ELF-1 (cell line): ENCODE data around the gene RASA3.

Experiments used
- DNase-seq: peaks from one replicate; pipeline ENCODE4 v3.0.0-alpha.2; 2016; ENCODE audit warnings: low read depth, low spot score

The RASA3 gene

DNA sequence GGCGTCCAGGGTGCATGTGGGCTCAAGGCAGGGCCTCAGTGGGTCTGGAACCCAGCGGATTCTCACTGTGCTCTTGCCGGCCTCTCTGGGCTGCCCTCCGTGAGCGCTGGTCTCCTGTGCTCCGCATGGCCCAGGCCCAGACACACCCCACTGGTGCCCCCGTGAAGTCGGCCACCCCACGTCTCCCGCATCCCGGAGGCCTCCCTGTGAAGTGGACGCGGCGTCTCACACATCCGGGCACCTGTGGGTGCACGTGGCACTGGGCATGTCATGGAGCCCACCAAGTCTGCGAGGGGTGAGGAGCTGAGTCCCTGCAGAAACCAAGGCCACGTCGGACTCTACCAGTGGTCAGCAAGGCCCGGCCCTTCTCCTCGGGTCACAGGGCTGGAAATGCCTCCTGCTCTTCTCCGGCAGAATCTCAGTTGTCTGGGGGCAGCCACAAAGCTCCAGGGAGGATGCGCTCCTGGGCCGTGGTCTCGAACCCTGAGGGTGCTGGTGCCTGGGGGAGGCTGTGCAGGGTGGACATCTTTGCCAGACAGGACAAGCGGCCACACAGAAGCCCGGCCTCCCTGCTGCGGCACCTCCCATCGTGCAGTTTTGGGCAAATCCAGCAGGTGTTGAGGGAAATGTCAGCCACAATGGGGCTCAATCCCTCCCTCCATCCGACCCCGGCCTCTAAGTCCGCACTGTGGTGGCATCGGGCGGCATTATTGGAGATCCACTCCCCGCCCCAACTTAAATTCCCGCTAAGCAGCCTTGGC, 160.8 kb downstream of the RASA3 start:
- DNase-seq = no peak

DNA sequence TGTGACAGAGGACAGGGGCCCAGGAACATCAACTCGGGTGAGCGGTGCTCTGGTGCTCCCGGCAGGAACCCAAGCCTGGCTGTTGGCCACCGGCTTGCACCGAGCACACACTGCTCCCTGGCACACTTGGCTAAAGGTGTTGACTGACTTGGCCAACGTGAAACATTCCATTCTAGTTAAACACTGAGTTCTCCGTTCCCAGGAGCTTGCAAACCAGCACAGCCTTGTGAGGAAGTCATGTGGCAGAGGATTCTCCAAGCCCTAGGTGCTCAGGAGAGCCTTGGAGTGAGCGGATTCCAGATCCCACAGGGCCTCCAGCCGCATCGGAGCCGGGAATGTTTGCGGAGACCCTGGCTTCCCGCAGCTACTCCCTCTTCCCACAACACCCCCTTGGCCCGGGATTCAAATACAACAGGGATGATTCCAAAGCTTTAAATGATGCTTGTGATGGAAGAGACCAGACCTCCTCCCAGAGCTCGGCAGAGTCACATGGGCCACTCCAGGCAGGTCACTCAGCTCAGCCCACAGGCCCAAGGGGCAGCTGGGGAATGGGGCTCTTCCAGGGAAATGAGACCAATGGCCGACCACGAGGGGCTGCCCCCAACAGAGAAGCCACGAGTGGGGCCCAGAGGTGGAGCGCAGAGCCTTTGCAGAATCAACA, 161.5 kb downstream of the RASA3 start:
- no peak for DNase-seq

DNA sequence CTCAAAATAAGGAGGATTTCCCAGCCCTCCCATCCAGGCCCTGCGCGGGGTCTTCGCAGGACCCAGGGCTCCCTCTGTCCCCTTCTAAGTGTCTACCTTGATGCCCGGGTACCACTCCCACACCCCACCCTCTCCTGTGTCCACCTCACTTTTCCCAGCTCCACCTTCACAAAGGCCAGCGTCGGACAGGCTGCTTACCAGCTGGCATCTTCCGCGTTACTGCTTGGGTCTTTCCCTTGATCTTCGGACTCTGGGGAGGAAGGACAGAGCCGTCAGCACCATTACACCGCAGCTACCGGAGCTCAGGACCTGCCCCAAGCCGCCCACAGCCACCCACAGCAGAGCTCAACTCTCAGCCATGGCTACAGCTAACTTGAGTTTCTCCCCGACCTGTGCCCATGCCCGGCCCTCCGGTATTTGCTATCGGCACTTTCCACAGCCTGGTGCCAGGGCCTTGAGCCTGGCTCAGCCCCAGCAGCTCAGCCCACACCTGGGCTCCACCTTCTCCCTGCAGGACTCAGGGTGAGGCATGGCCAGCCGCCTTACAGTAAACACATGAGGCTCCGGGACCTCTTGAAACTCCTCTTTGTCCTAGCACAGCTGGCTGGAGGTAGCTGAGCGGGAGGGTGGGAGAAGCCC, 162.3 kb downstream of the RASA3 start:
- DNase-seq = no peak

DNA sequence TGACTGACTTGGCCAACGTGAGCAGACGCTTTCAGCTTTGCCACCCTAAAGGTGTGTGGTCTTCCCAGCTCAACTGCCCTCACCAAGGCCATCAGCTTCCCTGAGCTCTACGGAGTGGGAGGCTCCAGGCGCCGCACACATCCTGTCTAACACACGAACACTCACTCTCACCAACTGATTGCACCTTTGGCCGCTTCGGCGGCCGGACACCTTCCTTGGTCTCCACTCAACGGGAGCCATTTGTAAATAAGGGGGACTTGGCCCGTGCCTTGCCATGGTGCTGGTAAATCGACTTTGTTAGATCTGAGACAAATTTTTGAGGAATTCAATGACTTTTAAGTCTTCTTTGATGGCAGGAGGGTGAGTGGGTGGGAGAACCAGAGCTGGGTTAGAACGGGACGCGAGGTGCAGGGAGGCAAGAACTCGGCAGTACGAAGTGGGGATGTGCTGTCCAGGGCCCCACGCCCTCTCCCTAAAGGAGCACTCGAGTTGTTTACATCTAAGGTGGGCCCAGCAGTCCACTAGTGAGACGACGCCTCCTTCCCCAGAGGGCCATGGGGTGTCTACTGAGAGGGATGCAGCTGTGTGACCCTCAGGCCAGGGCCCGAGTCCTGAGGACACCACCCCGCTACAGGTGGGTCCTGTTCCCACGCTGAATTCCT, 163.0 kb downstream of the RASA3 start:
- DNase-seq = no peak

DNA sequence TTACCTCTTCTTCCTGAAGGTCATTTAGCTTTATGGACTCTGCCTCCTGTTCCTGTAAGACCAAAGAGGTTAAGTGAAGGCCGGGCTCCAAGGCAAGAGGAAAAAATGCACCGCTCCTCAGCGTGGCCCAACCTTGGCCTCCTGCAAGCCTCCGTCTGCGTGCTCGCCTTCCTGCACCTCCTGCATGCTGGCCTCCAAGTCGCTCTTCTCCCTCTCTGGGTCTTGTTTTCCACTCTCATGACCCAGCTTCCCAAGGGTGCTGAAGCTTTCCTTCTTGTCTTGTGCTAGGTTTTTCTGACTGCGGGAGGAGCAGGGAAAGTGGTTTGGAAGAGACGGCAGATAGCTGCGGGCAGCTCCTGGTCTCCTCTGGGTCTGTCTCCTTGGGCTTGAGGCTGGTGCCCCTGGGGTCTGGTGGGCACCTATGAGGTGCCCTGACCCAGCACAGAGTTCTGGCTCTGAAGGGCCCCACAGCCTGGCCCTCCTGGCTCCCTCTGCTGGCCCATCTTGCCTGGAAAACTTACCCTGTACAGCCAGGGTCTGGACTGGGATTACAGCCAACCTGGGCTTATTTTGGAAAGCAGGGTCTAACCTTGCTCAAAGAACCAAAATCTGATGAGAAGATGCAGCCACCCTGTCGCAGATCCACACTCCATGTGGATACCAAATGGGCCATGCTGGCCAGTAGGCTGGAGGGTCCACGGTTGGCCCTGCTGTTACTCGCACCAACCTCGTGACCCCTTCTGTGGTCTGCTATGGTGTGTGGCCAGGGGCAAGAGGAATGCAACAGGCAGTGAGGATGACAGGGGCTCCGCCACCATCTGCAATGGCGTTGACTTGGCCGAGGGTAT, 163.7 kb downstream of the RASA3 start:
- DNase-seq = no peak

DNA sequence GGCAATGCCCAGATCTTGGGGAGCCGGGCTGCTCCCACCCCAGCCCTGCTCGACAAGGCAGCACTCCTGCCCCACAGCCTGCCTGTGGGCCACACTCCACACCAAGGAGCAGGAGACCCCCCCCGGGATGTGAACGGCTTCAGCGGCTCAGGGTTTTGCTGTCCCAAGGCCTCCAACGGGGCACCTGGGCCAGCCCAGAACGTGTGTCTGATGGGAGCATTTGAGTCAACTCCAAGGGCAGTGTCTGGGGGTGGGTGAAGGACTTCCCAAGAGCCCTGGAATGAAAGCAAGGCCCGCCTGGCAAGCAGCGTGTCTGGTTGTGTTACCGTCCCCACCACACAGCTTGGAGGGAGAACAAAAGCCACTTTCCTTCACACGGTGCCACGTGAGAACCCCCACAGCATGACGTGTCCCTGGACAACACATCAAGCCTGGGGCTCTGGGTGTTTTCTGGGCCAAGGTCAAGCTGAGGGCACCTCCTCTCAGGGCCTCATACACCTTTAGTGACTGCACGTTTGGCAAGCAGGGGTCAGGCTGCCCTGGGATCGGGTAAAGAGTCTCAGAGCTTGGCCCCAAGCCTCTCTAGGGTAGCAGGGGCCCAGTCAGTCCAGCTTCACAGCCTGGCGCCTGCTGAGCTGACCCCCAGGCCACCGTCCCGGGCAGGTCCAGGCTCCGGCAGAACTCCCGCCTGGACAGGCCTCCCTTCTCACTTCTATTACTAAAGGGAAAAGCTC, 164.5 kb downstream of the RASA3 start:
- DNase-seq = no peak

DNA sequence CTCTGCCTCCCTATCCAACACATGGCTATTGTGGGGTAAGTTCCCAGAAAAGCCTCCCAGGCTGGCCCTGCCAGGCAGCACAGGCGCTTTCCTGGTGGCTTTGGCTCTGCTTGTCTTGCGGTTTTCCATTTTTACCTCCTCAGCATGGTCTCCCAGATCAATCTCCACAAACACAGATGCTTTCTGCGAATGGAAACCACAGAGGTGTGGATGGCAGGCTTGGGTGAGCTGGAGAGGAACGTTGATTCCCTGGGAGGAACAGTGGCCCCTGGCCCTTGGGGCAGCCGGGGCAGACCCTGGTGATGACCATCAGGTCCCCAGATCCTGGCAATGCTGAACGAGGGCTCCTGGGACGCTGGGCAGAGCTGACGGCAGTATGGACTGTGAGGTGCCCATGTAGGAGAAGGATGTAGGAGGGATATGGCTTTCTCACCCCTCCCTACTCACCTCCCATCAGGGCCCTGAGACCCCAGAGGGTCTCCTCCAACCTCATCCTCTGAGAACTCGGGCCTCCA, 165.2 kb downstream of the RASA3 start:
- no peak for DNase-seq

DNA sequence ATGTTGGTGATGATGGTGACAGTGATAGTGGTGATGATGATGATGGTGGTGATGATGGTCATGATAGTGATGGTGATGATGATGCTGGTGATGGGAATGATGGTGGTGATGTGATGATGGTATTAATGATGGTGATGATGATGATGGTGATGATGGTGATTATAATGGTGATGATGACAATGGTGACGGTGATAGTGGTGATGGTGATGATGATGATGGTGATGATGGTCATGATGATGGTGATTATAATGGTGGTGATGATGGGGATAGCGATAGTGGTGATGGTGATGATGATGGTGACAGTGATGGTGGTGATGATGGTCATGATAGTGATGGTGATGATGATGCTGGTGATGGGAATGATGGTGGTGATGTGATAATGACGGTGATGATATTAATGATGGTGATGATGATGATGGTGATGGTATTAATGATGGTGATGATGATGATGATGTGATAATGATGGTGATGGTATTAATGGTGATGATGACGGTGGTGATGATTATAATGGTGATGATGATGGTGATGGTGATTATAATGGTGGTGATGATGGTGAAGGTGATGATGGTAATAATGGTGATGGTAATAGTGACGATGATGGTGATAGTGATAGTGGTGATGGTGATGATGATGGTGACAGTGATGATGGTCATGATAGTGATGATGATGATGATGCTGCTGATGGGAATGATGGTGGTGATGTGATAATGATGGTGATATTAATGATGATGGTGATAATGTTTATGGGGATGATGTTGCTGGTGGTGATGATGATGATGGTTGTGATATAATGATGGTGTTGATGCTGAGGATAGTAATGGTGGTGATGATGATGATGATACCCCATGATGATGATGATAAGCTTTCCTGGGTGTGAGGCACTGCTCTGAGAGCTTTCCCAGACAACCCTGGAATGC, 166.2 kb downstream of the RASA3 start:
- no peak for DNase-seq

DNA sequence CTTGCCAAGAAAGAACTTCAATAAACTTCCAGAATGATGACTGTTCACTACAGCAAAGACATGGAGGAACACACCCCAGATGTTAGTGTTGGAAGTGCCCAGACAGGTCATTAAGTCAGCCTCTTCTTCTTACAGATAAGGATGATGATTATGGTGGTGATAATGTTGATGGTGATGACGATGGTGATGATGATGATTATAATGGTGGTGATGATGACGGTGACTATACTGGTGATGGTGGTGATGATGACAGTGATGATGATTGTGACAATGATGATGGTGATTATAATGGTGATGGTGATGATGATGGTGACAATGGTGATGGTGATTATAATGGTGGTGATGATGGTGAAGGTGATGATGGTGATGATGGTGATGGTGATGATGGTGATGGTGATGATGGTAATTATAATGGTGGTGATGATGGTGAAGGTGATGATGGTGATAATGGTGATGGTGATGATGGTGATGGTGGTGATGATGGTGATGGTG, 167.0 kb downstream of the RASA3 start:
- no peak for DNase-seq

DNA sequence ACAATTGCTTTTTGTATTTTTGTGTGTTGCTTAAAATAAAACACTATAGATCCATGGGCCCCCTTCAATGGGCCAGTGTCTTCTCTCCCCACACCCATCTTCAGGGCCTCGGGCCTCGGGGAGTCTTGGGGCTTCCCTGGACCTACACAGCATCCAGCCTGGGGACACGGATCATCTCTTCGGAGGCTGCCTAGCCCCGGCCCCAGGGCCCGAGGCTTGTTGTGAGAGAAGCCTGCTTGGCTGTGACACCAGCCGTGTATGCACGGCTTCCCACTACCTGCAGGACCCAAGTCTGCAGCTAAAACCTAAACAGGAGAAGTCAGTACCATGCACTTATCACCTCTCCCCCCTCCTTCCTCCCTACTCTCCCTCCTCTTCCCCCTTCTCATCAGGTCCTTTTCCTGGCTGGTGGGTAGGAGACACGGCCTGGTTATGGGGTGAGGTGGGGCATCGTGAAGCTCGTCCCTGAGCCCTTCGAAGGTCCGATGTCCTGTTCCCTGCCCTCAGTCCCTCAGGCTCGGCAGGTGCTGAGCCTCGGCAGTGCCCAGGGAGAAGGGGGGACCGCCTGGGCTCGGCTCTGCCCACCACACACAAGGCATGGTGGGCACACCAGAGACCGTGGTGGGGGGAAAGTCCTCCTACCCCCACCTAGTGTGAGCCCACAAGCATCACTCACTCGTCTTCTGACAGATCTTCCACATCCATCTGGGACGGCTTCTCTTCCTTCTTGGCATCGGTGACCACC, 168.0 kb downstream of the RASA3 start:
- DNase-seq = no peak

DNA sequence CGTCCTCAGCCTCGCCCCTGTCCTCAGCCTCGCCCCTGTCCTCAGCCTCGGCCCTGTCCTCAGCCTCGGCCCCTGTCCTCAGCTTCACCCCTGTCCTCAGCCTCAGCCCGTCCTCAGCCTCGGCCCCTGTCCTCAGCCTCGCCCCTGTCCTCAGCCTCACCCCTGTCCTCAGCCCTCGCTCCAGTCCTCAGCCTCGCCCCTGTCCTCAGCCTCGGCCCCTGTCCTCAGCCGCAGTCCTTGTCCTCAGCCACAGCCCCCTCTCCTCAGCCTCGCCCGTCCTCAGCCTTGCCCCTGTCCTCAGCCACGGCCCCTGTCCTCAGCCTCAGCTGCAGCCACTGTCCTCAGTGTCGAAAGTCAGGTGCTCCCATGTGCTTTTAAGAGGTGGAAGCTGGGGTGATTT, 169.0 kb downstream of the RASA3 start:
- DNase-seq = no peak

DNA sequence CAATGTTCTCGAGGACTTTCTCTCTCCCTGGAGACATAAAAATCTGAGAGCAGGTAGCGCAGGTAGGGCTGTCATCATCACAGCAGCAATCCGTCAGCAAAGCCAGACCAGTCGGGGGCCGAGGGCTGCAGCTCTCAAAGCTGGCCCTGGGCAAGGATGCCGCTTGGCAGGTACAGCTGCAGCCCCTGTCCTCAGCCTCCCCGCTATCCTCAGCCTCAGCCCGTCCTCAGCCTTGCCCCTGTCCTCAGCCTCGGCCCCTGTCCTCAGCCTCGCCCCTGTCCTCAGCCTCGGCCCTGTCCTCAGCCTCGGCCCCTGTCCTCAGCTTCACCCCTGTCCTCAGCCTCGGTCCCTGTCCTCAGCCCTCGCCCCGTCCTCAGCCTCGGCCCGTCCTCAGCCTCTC, 169.4 kb downstream of the RASA3 start:
- DNase-seq = no peak

DNA sequence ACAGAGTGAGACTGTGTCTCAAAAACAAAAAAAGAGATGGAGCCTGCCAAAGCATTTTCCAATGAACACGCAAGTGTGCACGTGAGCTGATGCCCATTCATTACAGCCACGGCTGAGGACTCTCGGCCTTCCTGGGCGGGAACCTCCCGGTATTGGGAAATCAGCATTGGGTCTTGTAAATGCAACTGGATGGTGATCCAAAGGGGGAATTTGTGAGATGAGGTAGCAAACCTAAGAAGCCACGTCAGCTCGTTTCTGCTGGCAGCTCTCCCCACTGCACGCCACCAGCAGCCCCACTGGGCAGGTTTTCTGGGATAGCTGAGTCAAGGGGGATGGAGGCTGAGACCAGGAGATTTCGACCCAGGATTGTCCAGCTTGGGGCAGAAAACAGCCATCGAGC, 170.0 kb downstream of the RASA3 start:
- DNase-seq = no peak

DNA sequence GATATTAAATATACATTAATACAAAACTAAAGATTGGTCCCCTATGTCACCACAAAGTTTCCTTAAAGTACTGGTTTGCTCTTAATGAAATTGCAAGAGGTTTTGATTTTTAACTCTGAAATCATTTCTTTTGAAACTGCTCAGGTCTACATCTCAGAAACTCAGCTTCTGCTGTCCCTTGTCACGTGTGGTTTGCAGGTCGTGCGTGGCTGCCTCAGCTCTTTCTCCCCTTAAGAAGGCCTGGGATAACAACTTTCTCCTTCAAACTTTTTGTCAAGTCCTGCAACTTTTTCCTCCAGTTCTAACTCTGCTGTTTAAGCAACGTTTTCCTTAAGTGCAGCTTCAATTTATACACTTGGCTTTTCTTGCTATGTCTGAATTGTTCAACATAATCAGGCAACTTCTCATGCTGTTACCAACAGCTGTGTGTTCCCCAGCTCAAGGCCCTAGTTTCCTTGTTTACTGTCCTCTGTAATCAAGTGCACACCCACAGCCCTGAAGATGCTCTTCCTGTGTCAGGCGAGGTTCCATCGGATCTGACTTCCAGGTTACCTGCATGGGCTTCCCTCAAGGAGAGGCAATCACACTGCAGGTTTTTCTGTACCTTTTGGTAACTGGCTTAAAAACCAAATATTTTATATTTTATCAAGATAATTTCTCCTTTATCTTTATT, 172.0 kb downstream of the RASA3 start:
- no peak for DNase-seq

DNA sequence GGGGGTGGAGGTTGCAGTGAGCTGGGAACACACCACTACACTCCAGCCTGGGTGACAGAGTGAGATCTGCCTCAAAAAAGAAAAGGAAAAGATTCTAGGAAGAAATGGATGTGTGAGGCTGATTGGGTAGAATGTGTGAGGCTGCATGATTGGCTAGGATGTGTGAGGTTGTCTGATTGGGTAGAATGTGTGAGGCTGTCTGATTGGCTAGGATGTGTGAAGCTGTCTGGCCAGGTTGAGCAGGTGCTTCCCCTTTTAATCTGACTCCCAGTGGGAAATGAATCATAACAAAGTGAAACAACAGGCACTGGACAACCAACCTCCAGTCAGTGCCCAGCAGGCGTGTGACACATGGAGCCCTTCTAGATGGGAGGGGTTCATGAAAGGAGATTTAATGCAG, 173.2 kb downstream of the RASA3 start:
- DNase-seq = no peak

DNA sequence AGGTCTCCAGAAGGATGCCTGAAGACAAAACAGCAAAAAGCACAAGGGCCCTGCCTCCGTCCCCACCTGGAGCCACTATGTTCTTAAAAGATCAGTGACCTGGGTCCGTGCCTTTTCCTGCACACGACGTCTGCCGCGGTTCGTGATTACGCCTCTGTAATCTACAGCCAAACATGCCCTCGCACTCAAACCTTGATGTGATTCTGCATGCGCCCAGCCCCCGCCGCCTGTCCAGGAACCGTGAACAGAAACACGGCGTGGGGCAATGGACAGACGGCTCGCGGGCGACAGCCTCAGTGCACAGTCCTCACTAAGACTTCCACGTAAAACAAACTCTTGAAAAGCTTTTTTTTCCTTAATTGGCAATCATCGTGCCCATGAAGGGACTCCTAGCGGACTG, 174.1 kb downstream of the RASA3 start:
- DNase-seq = no peak

DNA sequence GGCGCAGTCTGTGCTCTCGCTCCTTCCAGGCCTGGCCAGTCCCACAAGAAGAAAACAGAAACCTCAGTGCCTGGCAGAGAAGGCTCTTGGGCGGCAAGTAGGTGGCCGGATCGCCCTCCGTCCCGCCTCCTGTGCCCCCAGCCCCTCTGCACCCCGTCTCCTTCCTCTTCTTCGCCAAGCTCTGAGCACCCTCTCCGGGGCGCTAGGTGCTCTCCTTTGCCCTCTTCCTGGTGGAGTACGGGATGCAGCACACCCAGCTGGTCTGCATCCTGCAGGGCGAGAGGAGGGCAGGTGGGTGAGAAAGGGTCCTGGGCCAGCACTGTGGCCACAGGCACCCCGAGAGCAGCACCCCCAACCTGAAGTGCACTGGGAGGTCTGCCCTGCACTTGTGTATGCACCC, 175.9 kb downstream of the RASA3 start:
- DNase-seq = no peak

DNA sequence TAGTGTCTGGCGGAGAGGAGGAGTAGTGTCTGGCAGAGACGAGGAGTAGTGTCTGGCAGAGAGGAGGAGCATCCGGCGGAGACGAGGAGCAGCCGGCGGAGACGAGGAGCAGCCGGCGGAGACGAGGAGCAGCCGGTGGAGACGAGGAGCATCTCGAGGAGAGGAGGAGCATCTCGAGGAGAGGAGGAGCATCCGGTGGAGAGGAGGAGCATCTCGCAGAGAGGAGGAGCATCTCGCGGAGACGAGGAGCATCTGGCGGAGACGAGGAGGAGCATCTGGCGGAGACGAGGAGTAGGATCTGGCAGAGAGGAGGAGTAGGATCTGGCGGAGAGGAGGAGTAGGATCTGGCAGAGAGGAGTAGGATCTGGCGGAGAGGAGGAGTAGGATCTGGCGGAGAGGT, 176.7 kb downstream of the RASA3 start:
- DNase-seq = no peak
